HepG2 (cell line): ENCODE data around the gene UBE2M. TPM values are rescaled to one million over a fixed set of nuclear protein-coding genes. Genes with fewer than 3 reads are reported as not detected.

Experiments
- ARNTL ChIP-seq: sonication (generic); formaldehyde crosslinking; IDR thresholded peaks from 2 replicates; pipeline ENCODE4 v1.4.0; 2020; ENCODE audit warnings: mild to moderate bottlenecking, missing genetic modification reagents
- CCDC6 ChIP-seq: sonication (generic); formaldehyde crosslinking; IDR thresholded peaks from 2 replicates; pipeline ENCODE4 v1.8.1; 2022; ENCODE audit warnings: mild to moderate bottlenecking, missing genetic modification reagents, moderate library complexity
- DRAP1 ChIP-seq: IDR thresholded peaks from 2 replicates; pipeline ENCODE4 v1.6.1; 2016; ENCODE audit warnings: missing genetic modification reagents, missing compliant biosample characterization
- FOXK2 ChIP-seq: fragments of 450-650 bp; IDR thresholded peaks from 2 replicates; pipeline ENCODE4 v1.6.1; 2016
- HBP1 ChIP-seq: IDR thresholded peaks from 2 replicates; pipeline ENCODE4 v1.6.1; 2016; ENCODE audit warnings: low read depth, control low read depth
- HDAC1 ChIP-seq: sonication (generic); formaldehyde crosslinking; IDR thresholded peaks from 2 replicates; pipeline ENCODE4 v1.5.1; 2020; ENCODE audit warnings: mild to moderate bottlenecking, missing genetic modification reagents
- HMG20B ChIP-seq: conservative IDR thresholded peaks from 2 replicates; pipeline ENCODE4 v1.6.1; 2016; ENCODE audit warnings: missing genetic modification reagents, missing compliant biosample characterization
- MTA1 ChIP-seq: sonication (generic); formaldehyde crosslinking; IDR thresholded peaks from 2 replicates; pipeline ENCODE4 v1.4.0; 2020; ENCODE audit warnings: missing genetic modification reagents, mild to moderate bottlenecking, borderline replicate concordance
- NFYB ChIP-seq: sonication (generic); formaldehyde crosslinking; IDR thresholded peaks from 2 replicates; pipeline ENCODE4 v1.4.0; 2020; ENCODE audit warnings: missing genetic modification reagents
- REPIN1 ChIP-seq: sonication (generic); formaldehyde crosslinking; IDR thresholded peaks from 2 replicates; pipeline ENCODE4 v1.8.0; 2022; ENCODE audit warnings: missing genetic modification reagents, low read depth, mild to moderate bottlenecking, borderline replicate concordance
- SP5 ChIP-seq: IDR thresholded peaks from 2 replicates; pipeline ENCODE4 v1.6.1; 2016; ENCODE audit warnings: low read depth, borderline replicate concordance
- ZBTB42 ChIP-seq: sonication (generic); formaldehyde crosslinking; IDR thresholded peaks from 2 replicates; pipeline ENCODE4 v1.5.0; 2020; ENCODE audit warnings: mild to moderate bottlenecking, missing genetic modification reagents
- ZNF232 ChIP-seq: sonication (generic); formaldehyde crosslinking; IDR thresholded peaks from 2 replicates; pipeline ENCODE4 v1.4.0; 2020; ENCODE audit warnings: missing genetic modification reagents, borderline replicate concordance
- ZNF274 ChIP-seq: sonication (generic); formaldehyde crosslinking; IDR thresholded peaks from 2 replicates; pipeline ENCODE4 v1.5.1; 2020; ENCODE audit warnings: mild to moderate bottlenecking, missing genetic modification reagents
- ZNF337 ChIP-seq: sonication (generic); formaldehyde crosslinking; IDR thresholded peaks from 2 replicates; pipeline ENCODE4 v1.5.1; 2020; ENCODE audit warnings: missing genetic modification reagents, low read depth, mild to moderate bottlenecking, borderline replicate concordance
- ZNF564 ChIP-seq: sonication (generic); formaldehyde crosslinking; IDR thresholded peaks from 2 replicates; pipeline ENCODE4 v1.8.1; 2023; ENCODE audit warnings: mild to moderate bottlenecking, missing genetic modification reagents
- ZNF674 ChIP-seq: sonication (generic); formaldehyde crosslinking; IDR thresholded peaks from 2 replicates; pipeline ENCODE4 v1.5.0; 2020; ENCODE audit warnings: low read depth, mild to moderate bottlenecking, missing genetic modification reagents
- ZNF747 ChIP-seq: sonication (generic); formaldehyde crosslinking; IDR thresholded peaks from 2 replicates; pipeline ENCODE4 v1.8.1; 2023; ENCODE audit warnings: missing genetic modification reagents, mild to moderate bottlenecking, borderline replicate concordance
- polyA plus RNA-seq, 8 experiments: library from polyadenylated mRNA; depleted of rRNA in 3 of 8; stranded (reverse) in 7 of 8; unstranded in 1 of 8; fragments of >200 nt; fragmentation: Illumina TruSeq in 4 of 8; extraction: Trizol in 4 of 8; gene quantifications; 2 replicates each; pipeline versions ENCODE4 v1.2.1 to v1.2.3, GENCODE V29; 2011 to 2016; ENCODE audit warnings: low read depth in 4 of 8, missing spikeins in 1 of 8, mixed read lengths in 1 of 8; ENCODE audit not compliant: insufficient read depth in 1 of 8
- total RNA-seq, 5 experiments: library from RNA; depleted of rRNA; stranded (reverse); fragments of >200 nt; fragmentation: Illumina TruSeq; extraction: Trizol; gene quantifications; 2 replicates each; pipeline ENCODE4 v1.2.3, GENCODE V29; 2016; ENCODE audit warnings: low read depth in 1 of 5
- TF ChIP-seq, protein P1 (sequence below): sonication (generic); formaldehyde crosslinking; conservative IDR thresholded peaks from 2 replicates; pipeline ENCODE4 v1.4.0; 2020; ENCODE audit warnings: mild to moderate bottlenecking, missing genetic modification reagents, moderate library complexity
- TF ChIP-seq, protein P2 (sequence below): sonication (generic); formaldehyde crosslinking; IDR thresholded peaks from 2 replicates; pipeline ENCODE4 v1.8.1; 2023; ENCODE audit warnings: mild to moderate bottlenecking, missing genetic modification reagents
- TF ChIP-seq, protein P3 (sequence below): sonication (generic); formaldehyde crosslinking; IDR thresholded peaks from 2 replicates; pipeline ENCODE4 v1.5.0; 2020; ENCODE audit warnings: mild to moderate bottlenecking, missing genetic modification reagents, moderate library complexity

UBE2M gene
- total and polyA plus RNA-seq, 2 of the 13 experiments (the other 11 are each of a cell fraction or from before 2014, with no cell fraction given) = 36.2 to 50.3 TPM

- TF ChIP-seq, protein P1, sequence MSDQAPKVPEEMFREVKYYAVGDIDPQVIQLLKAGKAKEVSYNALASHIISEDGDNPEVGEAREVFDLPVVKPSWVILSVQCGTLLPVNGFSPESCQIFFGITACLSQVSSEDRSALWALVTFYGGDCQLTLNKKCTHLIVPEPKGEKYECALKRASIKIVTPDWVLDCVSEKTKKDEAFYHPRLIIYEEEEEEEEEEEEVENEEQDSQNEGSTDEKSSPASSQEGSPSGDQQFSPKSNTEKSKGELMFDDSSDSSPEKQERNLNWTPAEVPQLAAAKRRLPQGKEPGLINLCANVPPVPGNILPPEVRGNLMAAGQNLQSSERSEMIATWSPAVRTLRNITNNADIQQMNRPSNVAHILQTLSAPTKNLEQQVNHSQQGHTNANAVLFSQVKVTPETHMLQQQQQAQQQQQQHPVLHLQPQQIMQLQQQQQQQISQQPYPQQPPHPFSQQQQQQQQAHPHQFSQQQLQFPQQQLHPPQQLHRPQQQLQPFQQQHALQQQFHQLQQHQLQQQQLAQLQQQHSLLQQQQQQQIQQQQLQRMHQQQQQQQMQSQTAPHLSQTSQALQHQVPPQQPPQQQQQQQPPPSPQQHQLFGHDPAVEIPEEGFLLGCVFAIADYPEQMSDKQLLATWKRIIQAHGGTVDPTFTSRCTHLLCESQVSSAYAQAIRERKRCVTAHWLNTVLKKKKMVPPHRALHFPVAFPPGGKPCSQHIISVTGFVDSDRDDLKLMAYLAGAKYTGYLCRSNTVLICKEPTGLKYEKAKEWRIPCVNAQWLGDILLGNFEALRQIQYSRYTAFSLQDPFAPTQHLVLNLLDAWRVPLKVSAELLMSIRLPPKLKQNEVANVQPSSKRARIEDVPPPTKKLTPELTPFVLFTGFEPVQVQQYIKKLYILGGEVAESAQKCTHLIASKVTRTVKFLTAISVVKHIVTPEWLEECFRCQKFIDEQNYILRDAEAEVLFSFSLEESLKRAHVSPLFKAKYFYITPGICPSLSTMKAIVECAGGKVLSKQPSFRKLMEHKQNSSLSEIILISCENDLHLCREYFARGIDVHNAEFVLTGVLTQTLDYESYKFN (CRISPR knock-in tag) = peak; percentile 53
- no peak for TF ChIP-seq ZNF564 (CRISPR knock-in tag)
- TF ChIP-seq ZBTB42 (CRISPR knock-in tag) = peak; percentile 17; the same call in 1 of the 2 replicates
- peak; percentile 66; the same call in 1 of the 2 replicates for TF ChIP-seq FOXK2
- TF ChIP-seq MTA1 (CRISPR knock-in tag) = peak; percentile 48; the same call in 1 of the 2 replicates
- peak; percentile 76; the same call in 1 of the 2 replicates for TF ChIP-seq ZNF274 (CRISPR knock-in tag)
- peak; percentile 9 for TF ChIP-seq DRAP1 (CRISPR knock-in tag)
- TF ChIP-seq HDAC1 = peak; percentile 95; the same call in 1 of the 2 replicates
- peak; percentile 50; the same call in 1 of the 2 replicates for TF ChIP-seq ZNF674 (CRISPR knock-in tag)
- peak; percentile 82 for TF ChIP-seq NFYB (CRISPR knock-in tag)
- TF ChIP-seq ZNF232 (CRISPR knock-in tag) = 0 out of 2 replicates have a peak, but pooled peaks have one; percentile 19
- TF ChIP-seq REPIN1 (CRISPR knock-in tag) = peak; percentile 50; the same call in 1 of the 2 replicates
- TF ChIP-seq, protein P2, sequence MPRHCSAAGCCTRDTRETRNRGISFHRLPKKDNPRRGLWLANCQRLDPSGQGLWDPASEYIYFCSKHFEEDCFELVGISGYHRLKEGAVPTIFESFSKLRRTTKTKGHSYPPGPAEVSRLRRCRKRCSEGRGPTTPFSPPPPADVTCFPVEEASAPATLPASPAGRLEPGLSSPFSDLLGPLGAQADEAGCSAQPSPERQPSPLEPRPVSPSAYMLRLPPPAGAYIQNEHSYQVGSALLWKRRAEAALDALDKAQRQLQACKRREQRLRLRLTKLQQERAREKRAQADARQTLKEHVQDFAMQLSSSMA (CRISPR knock-in tag) = no peak
- 0 out of 2 replicates have a peak, but pooled peaks have one; percentile 57 for TF ChIP-seq ARNTL
- TF ChIP-seq CCDC6 (CRISPR knock-in tag) = no peak; the same call in 1 of the 2 replicates
- TF ChIP-seq, protein P3, sequence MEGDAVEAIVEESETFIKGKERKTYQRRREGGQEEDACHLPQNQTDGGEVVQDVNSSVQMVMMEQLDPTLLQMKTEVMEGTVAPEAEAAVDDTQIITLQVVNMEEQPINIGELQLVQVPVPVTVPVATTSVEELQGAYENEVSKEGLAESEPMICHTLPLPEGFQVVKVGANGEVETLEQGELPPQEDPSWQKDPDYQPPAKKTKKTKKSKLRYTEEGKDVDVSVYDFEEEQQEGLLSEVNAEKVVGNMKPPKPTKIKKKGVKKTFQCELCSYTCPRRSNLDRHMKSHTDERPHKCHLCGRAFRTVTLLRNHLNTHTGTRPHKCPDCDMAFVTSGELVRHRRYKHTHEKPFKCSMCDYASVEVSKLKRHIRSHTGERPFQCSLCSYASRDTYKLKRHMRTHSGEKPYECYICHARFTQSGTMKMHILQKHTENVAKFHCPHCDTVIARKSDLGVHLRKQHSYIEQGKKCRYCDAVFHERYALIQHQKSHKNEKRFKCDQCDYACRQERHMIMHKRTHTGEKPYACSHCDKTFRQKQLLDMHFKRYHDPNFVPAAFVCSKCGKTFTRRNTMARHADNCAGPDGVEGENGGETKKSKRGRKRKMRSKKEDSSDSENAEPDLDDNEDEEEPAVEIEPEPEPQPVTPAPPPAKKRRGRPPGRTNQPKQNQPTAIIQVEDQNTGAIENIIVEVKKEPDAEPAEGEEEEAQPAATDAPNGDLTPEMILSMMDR (CRISPR knock-in tag) = peak; percentile 50
- 0 out of 2 replicates have a peak, but pooled peaks have one; percentile 54 for TF ChIP-seq ZNF337 (CRISPR knock-in tag)
- TF ChIP-seq HBP1 (CRISPR knock-in tag) = peak; percentile 30; the same call in 1 of the 2 replicates
- TF ChIP-seq ZNF747 (CRISPR knock-in tag) = 0 out of 2 replicates have a peak, but pooled peaks have one; percentile 13
- no peak; the same call in 1 of the 2 replicates for TF ChIP-seq HMG20B (CRISPR knock-in tag)
- TF ChIP-seq SP5 = peak; percentile 54; the same call in 1 of the 2 replicates
These were observed 14.6 kb upstream of the UBE2M start, which contains the start of gene MZF1 (continued) for GRCh38 chr19:58572818-58573657.
